Sigmoid colon (tissue), 7 donors: ENCODE results near the gene RMND1. TPM values are rescaled to one million over a fixed set of nuclear protein-coding genes. Genes with fewer than 3 reads are reported as not detected.

Experiments
- DNase-seq: peaks from one replicate; pipeline ENCODE4 v3.0.0-alpha.2; 2019
- H3K27ac ChIP-seq, 4 donors: fragments of 200-600 bp; sonication (generic); one replicate each; pipeline ENCODE4 v1.5.1; 2016 to 2019; ENCODE audit warnings: mild to moderate bottlenecking in 1 of 4
- H3K27me3 ChIP-seq, 3 donors: fragments of 200-600 bp; sonication (generic); one replicate each; pipeline ENCODE4 v1.5.1; 2019; ENCODE audit warnings: mild to moderate bottlenecking in 1 of 3
- H3K36me3 ChIP-seq, 4 donors: fragments of 200-600 bp; sonication (generic); one replicate each; pipeline ENCODE4 v1.5.1; 2016 to 2019
- H3K4me1 ChIP-seq, 4 donors: fragments of 200-600 bp; sonication (generic); one replicate each; pipeline ENCODE4 v1.5.1; 2017 to 2019
- H3K4me3 ChIP-seq, 4 donors: fragments of 200-600 bp; sonication (generic); one replicate each; pipeline ENCODE4 v1.5.1; 2017 to 2019; ENCODE audit warnings: mild to moderate bottlenecking in 2 of 4, moderate library complexity in 1 of 4
- H3K9me3 ChIP-seq, 4 donors: fragments of 200-600 bp in 3 of 4; sonication (generic) in 3 of 4; one replicate each; pipeline versions ENCODE4 v1.5.1 to v1.6.1; 2013 to 2019
- CTCF ChIP-seq, 4 experiments: fragments of 450-650 bp in 3 of 4; fragments of 200-600 bp in 1 of 4; IDR thresholded peaks; one replicate each; pipeline ENCODE4 v1.5.1; 2016 to 2019; ENCODE audit warnings: antibody characterized with exemption in 4 of 4, mild to moderate bottlenecking in 3 of 4, moderate library complexity in 2 of 4
- EP300 ChIP-seq, 4 donors: sonication (generic); formaldehyde crosslinking; IDR thresholded peaks; one replicate each; pipeline ENCODE4 v1.6.1; 2017; ENCODE audit warnings: antibody characterized with exemption in 4 of 4
- POLR2A ChIP-seq, 2 donors: fragments of 450-650 bp; IDR thresholded peaks; one replicate each; pipeline ENCODE4 v1.6.1; 2016; ENCODE audit warnings: antibody characterized with exemption in 2 of 2, mild to moderate bottlenecking in 2 of 2, moderate library complexity in 2 of 2
- POLR2AphosphoS5 ChIP-seq, 4 donors: sonication (generic); formaldehyde crosslinking; IDR thresholded peaks; one replicate each; pipeline ENCODE4 v1.6.1; 2017; ENCODE audit warnings: antibody characterized with exemption in 4 of 4
- WGBS, 2 donors: extraction: QIAGEN DNeasy Blood & Tissue Kit; methylation state at CpG; one replicate each; pipeline ENCODE4 v1.1.7; 2013; 5-methylcytosine and 5-hydroxymethylcytosine counted together
- intact Hi-C: fragments of 100-400 bp; cut with DNase I; formaldehyde crosslinking; loops from one replicate; pipeline ENCODE4 v1.15.1; 2023
- polyA plus RNA-seq, 3 donors: library from polyadenylated mRNA; stranded (reverse); fragments of 200-250 nt; gene quantifications; one replicate each; pipeline ENCODE4 v1.2.3, GENCODE V29; 2013
- total RNA-seq, 4 donors: library from RNA; depleted of rRNA; stranded (reverse); fragments of >200 nt; gene quantifications; one replicate each; pipeline ENCODE4 v1.1.0, GENCODE V29; 2016
- donor health status: healthy with polysubstance abuse.
- donor health status: Bipolar disorder and iron deficiency.
- donor health status: healthy.

The RMND1 gene
- total and polyA plus RNA-seq, 7 donors = 12.4 to 26.3 (median 16.9) TPM

GRCh38 chr6:151391471-151392413 is 60.2 kb downstream of the RMND1 start, which contains the start of gene ZBTB2:
Gene ZBTB2, minus strand, starts transcription at chr6:151391559. Its CDS starts 17,922 bp downstream, at chr6:151373637.
- TF ChIP-seq EP300 (IDR thresholded peaks at IDR 0.05) (no peak), POLR2AphosphoS5 (IDR thresholded peaks at IDR 0.05) (peak in 2 of 4 donors; percentile 7 to 26), CTCF (IDR thresholded peaks at IDR 0.05) (no peak), POLR2A (IDR thresholded peaks at IDR 0.05) (no peak)
- Histone ChIP-seq H3K4me1 (peaks cover 0 to 49% (median 38%) of the 10 kb centered on the region in 4 donors), H3K27me3 (no peaks in the 10 kb centered on the region), H3K9me3 (no peaks in the 10 kb centered on the region), H3K4me3 (peak within 1 kb of the TSS; percentile 89 to 99 (median 95)), H3K27ac (peak within 1 kb of the TSS; percentile 95 to 100 (median 100)), H3K36me3 (no peaks in the 10 kb centered on the region)
- WGBS, 2 donors = 1% methylated on average over 51 to 52 of the region's 57 CpGs
- DNase-seq = peak; percentile 87
- intact Hi-C loops = loop anchor here (5.0 kb wide), 1 partner anchor 149 kb away; no protein-coding TSS in a partner anchor

DNA sequence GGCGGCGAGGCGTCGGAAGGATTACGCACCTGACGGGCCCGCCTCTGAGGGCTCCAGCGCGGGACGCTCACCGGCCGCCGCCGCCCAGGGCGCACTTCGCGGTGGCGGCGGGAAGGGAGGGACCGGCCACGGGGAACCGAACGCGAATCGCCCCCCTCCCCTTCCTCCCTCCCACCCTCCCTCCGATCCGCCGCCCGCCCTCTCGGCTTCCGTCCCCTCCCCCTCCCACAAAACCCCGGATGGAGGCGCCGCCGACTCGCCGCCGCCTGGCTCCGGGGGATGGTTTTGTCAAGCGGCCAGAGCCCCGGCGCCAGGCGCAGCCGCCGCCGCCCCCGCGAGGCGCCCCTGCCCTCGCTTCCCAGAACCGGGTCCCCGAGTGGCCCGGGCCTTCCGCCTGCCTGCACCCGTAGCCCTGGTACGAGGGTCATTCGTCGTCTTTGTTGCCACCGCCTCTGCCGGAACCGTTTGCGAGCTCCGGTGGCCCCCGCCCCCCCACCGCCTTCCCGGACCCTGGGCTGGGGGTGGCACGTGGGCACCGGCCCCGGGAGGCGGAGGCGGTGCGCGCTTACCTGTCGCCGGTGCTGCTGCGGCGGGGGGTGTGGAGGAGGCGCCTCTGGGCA is 61.0 kb downstream of the RMND1 start:
- H3K9me3 ChIP-seq = no peaks in the 10 kb centered on the region
- TF ChIP-seq POLR2A (IDR thresholded peaks at IDR 0.05) (no peak), CTCF (IDR thresholded peaks at IDR 0.05) (no peak), POLR2AphosphoS5 (IDR thresholded peaks at IDR 0.05) (no peak), EP300 (IDR thresholded peaks at IDR 0.05) (no peak)
- H3K4me3 ChIP-seq = peak overlapping the region; percentile 89 to 99 (median 95)
- 1% methylated on average over 78 of the region's 78 CpGs for whole genome bisulfite sequencing, 2 donors
- intact Hi-C loops = loop anchor here (1.0 to 5.0 kb wide), 2 partner anchors 61 to 149 kb away; partner anchors contain the start of gene RMND1
- peak overlapping the region; percentile 95 to 100 (median 100) for H3K27ac ChIP-seq
- DNase-seq = peak; percentile 90
- no peaks in the 10 kb centered on the region for H3K27me3 ChIP-seq
- H3K4me1 ChIP-seq = peaks cover 0 to 49% (median 35%) of the 10 kb centered on the region in 4 donors
- H3K36me3 ChIP-seq = no peaks in the 10 kb centered on the region

DNA sequence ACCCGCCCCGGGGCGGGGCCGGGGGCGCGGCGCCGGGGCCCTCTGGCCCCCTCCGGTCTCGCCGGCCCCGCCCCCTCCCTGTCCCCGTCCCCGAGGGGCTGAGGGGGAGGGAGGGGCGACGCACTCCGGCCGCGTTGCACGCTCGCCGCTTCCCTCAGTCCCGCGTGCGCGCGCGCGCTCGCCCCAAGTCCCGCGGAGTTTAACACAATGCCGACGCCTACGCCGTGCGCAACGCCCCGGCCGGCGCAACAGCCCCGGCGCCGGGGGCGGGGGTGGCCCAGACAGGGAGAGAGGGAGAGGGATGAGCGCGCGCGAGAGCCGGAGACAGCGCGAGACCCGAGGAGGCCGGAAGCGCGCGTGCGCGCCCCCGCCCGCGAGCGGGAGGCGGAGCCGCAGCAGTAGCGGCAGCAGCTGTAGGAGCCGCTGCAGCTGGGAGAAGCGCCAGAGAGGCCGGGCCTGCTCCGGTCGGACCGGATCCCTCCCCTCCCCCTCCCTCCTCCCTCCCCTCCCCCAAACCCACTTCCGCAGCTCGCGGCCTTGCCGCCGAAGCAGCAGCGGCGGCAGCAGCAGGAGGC is 61.6 kb downstream of the RMND1 start:
- intact Hi-C loops = loop anchor here (1.0 to 5.0 kb wide), 2 partner anchors 62 to 148 kb away; partner anchors contain the start of gene RMND1
- Histone ChIP-seq H3K4me3 (peak overlapping the region; percentile 89 to 99 (median 95)), H3K27ac (peak overlapping the region; percentile 95 to 100 (median 100)), H3K36me3 (no peaks in the 10 kb centered on the region), H3K9me3 (no peaks in the 10 kb centered on the region), H3K4me1 (peaks cover 0 to 45% (median 32%) of the 10 kb centered on the region in 4 donors), H3K27me3 (no peaks in the 10 kb centered on the region)
- WGBS, 2 donors = 0 to 1% methylated on average over 79 of the region's 79 CpGs
- TF ChIP-seq CTCF (IDR thresholded peaks at IDR 0.05) (no peak), POLR2A (IDR thresholded peaks at IDR 0.05) (peak; percentile 46 to 60), EP300 (IDR thresholded peaks at IDR 0.05) (no peak), POLR2AphosphoS5 (IDR thresholded peaks at IDR 0.05) (peak; percentile 93 to 97 (median 96))
- peak; percentile 98 for DNase-seq

DNA sequence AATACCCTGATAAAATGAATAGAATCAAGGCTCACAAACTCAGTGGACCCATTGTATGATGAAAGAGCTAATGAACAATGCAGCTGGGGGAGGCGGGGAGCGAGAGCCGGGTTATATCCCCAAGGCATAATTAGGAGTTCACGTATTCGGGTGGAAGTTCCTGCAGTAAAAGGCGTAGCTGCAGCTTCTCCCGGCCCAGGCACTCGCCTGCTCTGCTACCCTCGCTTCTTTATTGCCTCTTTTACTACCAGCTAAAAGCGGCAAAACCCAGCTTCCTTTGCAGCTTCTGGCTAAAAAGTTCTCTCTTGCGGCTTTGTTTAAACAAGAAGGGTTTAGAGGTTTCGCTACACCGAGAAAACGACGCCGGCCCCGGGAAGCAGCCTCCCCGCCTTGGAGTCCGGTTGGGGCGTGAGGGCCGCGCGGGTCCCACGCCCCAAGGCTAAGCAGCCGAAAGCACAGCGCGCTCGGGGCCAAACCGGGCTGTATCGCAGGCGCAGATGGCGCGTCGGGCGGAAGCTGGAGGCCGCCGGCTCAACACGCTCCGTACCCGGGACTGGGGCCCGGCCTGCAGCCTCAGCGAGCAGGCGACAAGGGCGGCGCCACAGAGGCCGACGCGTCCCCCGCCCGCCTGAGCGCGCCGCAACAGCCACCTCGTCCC is 62.2 kb downstream of the RMND1 start:
- H3K4me3 ChIP-seq = peak overlapping the region; percentile 89 to 99 (median 95)
- TF ChIP-seq CTCF (IDR thresholded peaks at IDR 0.05) (no peak), POLR2AphosphoS5 (IDR thresholded peaks at IDR 0.05) (peak in 3 of 4 donors; percentile 71 to 81 (median 79)), POLR2A (IDR thresholded peaks at IDR 0.05) (peak; percentile 15 to 58)
- peak; percentile 86 for DNase-seq
- intact Hi-C loops = loop anchor here (1.0 to 5.0 kb wide), 2 partner anchors 63 to 147 kb away; partner anchors contain the start of gene RMND1
- 0% methylated on average over 54 of the region's 54 CpGs for WGBS, 2 donors
- no peaks in the 10 kb centered on the region for H3K36me3 ChIP-seq
- H3K4me1 ChIP-seq = peaks cover 0 to 43% (median 30%) of the 10 kb centered on the region in 4 donors
- no peaks in the 10 kb centered on the region for H3K9me3 ChIP-seq
- H3K27ac ChIP-seq = peak overlapping the region; percentile 95 to 100 (median 100)
- H3K27me3 ChIP-seq = no peaks in the 10 kb centered on the region
